ENCODE measurements around the gene IDS. TPM values are rescaled to one million over a fixed set of nuclear protein-coding genes. Genes with fewer than 3 reads are reported as not detected.
"Not testable (repeated sequence)": the region's sequence is repeated elsewhere in the genome, so short reads cannot be mapped to it uniquely, and the experiment has no call there.

IDS gene
- total and polyA plus RNA-seq, 2 donors (not counting 3 experiments of a cell fraction or from before 2014, with no cell fraction given): 35.2 to 44.0 TPM

DNA sequence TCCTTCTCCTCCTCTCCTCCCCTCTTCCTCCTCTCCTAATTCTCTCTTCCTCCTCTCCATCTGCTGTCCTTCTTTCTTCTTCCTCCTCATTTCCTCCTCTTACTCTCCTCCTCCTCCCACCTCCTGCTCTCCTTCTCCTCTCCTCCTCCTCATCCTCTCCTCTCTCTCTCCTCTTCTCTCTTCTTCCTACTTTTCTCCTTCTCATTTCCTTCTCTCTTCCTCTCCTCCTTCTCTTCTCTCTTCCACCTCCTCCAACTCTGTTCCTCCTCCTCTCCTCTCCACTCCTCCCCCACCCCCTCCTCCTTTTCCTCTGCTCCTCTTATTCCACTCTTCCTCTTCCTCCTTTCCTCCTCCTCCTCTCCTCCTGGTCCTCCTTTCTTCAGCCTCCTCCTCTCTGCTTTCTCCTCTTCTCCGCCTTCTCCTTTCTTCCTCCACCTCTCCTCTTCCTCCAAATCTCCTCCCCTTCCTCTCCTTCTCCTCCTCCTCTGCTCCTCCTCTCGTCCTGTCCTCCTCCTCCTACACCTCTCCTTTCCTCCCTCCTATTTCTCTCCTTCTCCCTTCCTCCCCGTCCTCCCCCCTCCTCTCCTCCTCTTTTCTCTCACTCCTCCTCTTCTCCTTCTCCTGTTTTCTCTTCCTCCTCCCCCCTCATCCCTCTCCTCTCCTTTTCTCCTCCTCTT lies 30.0 kb upstream of the IDS start:
- FAIRE-seq; BruUV-seq (replicated peaks); H2AFZ ChIP-seq (ENCODE audit: low read depth, low read length); H3K9ac ChIP-seq (replicated peaks; ENCODE audit: extremely low read depth, insufficient read depth, low read length); DNase-seq (ENCODE audit: low read depth, low spot score); H3K79me2 ChIP-seq (ENCODE audit: control insufficient read depth, insufficient read depth, low read length); H3K9me3 ChIP-seq (replicated peaks; ENCODE audit: control insufficient read depth, insufficient read depth, low read length); CTCF ChIA-PET; H3K27ac ChIP-seq (ENCODE audit: insufficient read depth, low read depth, low read length); H3K4me3 ChIP-seq (replicated peaks in 1 of 3; ENCODE audit: insufficient read depth in 1 of 3, low read depth in 1 of 3, low read length in 3 of 3); H3K4me2 ChIP-seq (ENCODE audit: insufficient read depth, low read length); H3K27me3 ChIP-seq (ENCODE audit: control insufficient read depth in 2 of 2, insufficient read depth in 2 of 2, low read length in 2 of 2); POLR2A ChIA-PET; H3K9me1 ChIP-seq (replicated peaks; ENCODE audit: control insufficient read depth, extremely low read depth, insufficient read depth, low read length); dilution Hi-C loops (cut with MboI; ENCODE audit: extremely low pct_ligation_motif_present, low sequenced_read_pairs); H4K20me1 ChIP-seq (replicated peaks; ENCODE audit: control insufficient read depth, extremely low read depth, insufficient read depth, low read length); H3K4me1 ChIP-seq (ENCODE audit: control insufficient read depth, extremely low read depth, insufficient read depth, low read length); H3K36me3 ChIP-seq (ENCODE audit: control insufficient read depth in 2 of 2, extremely low read depth in 1 of 2, insufficient read depth in 2 of 2, low read length in 2 of 2): not testable (repeated sequence)
- intact Hi-C loops (cut with micrococcal nuclease): loop anchor here (10.0 kb wide), 1 partner anchor 1620 kb away; the partner anchor contains the start of gene FMR1

DNA sequence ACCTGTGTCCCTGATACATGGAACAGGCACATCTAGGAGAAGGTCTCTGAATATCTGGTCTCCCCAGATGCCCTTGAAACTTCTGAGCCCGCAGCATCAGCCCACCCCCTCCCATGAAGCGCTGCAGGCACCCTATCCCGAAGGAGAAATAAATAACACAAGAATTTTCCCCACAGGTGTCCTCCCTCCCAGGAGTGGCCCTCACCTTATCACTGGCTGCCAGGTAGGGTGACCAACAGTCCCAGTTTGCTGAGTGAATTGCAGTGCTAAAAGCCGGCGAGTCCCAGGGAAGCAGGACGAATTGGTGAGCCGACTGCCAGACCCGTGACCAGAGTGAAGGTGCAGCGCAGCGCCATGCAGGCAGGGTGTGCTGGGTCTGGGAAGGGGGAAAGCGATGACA lies 28.9 kb upstream of the IDS start:
- CTCF ChIA-PET; dilution Hi-C loops (cut with MboI; ENCODE audit: extremely low pct_ligation_motif_present, low sequenced_read_pairs); H2AFZ ChIP-seq (ENCODE audit: low read depth, low read length); H3K4me2 ChIP-seq (ENCODE audit: insufficient read depth, low read length); H4K20me1 ChIP-seq (replicated peaks; ENCODE audit: control insufficient read depth, extremely low read depth, insufficient read depth, low read length); POLR2A ChIA-PET; H3K36me3 ChIP-seq (ENCODE audit: control insufficient read depth in 2 of 2, extremely low read depth in 1 of 2, insufficient read depth in 2 of 2, low read length in 2 of 2); H3K79me2 ChIP-seq (ENCODE audit: control insufficient read depth, insufficient read depth, low read length); BruUV-seq (replicated peaks); DNase-seq (ENCODE audit: low read depth, low spot score); FAIRE-seq; H3K27ac ChIP-seq (ENCODE audit: insufficient read depth, low read depth, low read length); H3K4me3 ChIP-seq (replicated peaks in 1 of 3; ENCODE audit: insufficient read depth in 1 of 3, low read depth in 1 of 3, low read length in 3 of 3); H3K9me1 ChIP-seq (replicated peaks; ENCODE audit: control insufficient read depth, extremely low read depth, insufficient read depth, low read length); H3K9me3 ChIP-seq (replicated peaks; ENCODE audit: control insufficient read depth, insufficient read depth, low read length); H3K4me1 ChIP-seq (ENCODE audit: control insufficient read depth, extremely low read depth, insufficient read depth, low read length); H3K9ac ChIP-seq (replicated peaks; ENCODE audit: extremely low read depth, insufficient read depth, low read length); H3K27me3 ChIP-seq (ENCODE audit: control insufficient read depth in 2 of 2, insufficient read depth in 2 of 2, low read length in 2 of 2): not testable (repeated sequence)
- intact Hi-C loops (cut with micrococcal nuclease): loop anchor here (10.0 kb wide), 1 partner anchor 1619 kb away; the partner anchor contains the start of gene FMR1

GRCh38 chrX:149532868-149533267 lies 27.8 kb upstream of the IDS start:
- BruUV-seq (replicated peaks); CTCF ChIA-PET; H3K9me3 ChIP-seq (replicated peaks; ENCODE audit: control insufficient read depth, insufficient read depth, low read length); H3K9me1 ChIP-seq (replicated peaks; ENCODE audit: control insufficient read depth, extremely low read depth, insufficient read depth, low read length); H3K4me3 ChIP-seq (replicated peaks in 1 of 3; ENCODE audit: insufficient read depth in 1 of 3, low read depth in 1 of 3, low read length in 3 of 3); dilution Hi-C loops (cut with MboI; ENCODE audit: extremely low pct_ligation_motif_present, low sequenced_read_pairs); H3K9ac ChIP-seq (replicated peaks; ENCODE audit: extremely low read depth, insufficient read depth, low read length); H3K27me3 ChIP-seq (ENCODE audit: control insufficient read depth in 2 of 2, insufficient read depth in 2 of 2, low read length in 2 of 2); H3K4me1 ChIP-seq (ENCODE audit: control insufficient read depth, extremely low read depth, insufficient read depth, low read length); FAIRE-seq; H2AFZ ChIP-seq (ENCODE audit: low read depth, low read length); H3K27ac ChIP-seq (ENCODE audit: insufficient read depth, low read depth, low read length); H3K4me2 ChIP-seq (ENCODE audit: insufficient read depth, low read length); DNase-seq (ENCODE audit: low read depth, low spot score); H3K36me3 ChIP-seq (ENCODE audit: control insufficient read depth in 2 of 2, extremely low read depth in 1 of 2, insufficient read depth in 2 of 2, low read length in 2 of 2); H4K20me1 ChIP-seq (replicated peaks; ENCODE audit: control insufficient read depth, extremely low read depth, insufficient read depth, low read length); POLR2A ChIA-PET; H3K79me2 ChIP-seq (ENCODE audit: control insufficient read depth, insufficient read depth, low read length): not testable (repeated sequence)
- intact Hi-C loops (cut with micrococcal nuclease): loop anchor here (10.0 kb wide), 1 partner anchor 1618 kb away; the partner anchor contains the start of gene FMR1

All from endothelial cell of umbilical vein (primary cell).